COR-L47 (cell line): ENCODE measurements around the gene TMEFF2.
"Not testable (repeated sequence)": the region's sequence is repeated elsewhere in the genome, so short reads cannot be mapped to it uniquely, and the experiment has no call there.

Experiments used
- DNase-seq: peaks from one replicate; lab custom pipeline; 2025; lab: John Stamatoyannopoulos, UW

The TMEFF2 gene

DNA sequence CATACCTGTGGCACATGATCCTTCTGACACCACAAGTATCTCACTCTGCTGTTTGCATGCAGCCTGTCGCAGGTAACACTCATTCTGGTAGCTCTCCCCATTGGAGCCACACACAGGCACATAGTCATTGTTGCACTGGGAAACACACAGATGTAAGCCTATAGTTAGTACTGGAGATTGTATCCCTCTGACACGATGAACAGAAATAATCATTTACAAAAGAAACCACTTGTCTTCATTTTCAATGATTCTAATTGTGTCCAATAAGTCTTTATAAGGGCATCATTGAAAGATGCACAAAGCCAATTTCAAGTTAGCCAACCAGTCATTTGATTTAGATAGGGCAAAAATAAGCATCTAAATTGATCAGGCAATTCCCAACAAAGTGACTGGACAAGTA lies 10.4 kb downstream of the TMEFF2 start:
- no peak for DNase-seq

DNA sequence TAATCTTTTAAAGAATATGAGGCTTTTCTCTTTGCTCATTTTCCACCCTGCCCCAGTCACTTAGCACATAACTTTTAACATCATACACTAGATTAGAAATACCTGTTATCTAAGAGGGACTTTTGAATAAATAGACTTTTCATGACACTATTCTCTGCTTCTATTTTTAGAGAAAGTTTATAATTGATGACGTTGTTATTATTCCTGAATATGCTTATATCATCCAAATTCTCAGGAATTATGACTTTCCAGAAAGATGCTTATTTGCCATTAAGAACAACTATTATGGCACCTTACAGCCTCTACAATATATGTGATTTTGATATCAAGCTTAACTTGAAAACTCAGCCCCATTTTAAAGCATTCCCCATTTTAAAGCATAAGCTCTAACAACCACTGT lies 11.4 kb downstream of the TMEFF2 start:
- DNase-seq: no peak

DNA sequence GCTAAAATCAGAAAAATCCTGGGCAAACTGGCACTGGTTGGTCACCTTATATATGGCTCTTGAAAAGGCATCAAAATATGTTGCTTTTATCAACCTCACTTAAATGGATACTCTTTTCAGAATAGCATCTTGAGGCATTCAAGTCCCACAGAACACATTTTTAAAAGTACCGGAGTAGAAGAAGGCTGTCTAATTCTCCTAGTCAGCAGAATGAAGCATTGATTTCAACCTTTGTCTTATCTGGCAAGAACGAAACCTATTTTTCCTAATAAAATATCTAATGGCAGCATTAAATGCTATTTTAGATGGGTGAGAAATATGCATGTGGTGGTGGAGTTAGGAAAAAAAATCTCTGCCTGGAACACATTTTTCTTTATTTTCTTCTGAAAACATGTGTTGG lies 27.8 kb downstream of the TMEFF2 start:
- DNase-seq: no peak

DNA sequence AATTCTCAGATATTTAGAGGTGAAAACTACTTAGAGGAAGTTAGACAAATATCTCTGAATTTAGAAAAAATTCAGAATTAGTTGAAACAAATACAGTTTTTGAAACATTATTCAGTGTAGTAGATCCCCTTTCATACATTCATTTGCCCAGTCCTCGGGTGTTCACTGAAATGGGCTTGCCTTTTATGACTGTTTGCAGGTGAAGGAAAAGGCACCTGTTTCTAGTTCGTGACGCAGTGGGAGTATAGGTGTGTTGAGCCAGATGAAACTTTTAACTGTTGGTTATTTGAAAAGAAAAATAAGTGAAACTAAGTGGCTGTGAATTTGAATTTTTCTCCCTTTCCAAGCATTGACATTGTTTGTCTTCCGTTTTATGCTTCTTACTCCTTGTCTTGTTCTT lies 28.9 kb downstream of the TMEFF2 start:
- DNase-seq: no peak

DNA sequence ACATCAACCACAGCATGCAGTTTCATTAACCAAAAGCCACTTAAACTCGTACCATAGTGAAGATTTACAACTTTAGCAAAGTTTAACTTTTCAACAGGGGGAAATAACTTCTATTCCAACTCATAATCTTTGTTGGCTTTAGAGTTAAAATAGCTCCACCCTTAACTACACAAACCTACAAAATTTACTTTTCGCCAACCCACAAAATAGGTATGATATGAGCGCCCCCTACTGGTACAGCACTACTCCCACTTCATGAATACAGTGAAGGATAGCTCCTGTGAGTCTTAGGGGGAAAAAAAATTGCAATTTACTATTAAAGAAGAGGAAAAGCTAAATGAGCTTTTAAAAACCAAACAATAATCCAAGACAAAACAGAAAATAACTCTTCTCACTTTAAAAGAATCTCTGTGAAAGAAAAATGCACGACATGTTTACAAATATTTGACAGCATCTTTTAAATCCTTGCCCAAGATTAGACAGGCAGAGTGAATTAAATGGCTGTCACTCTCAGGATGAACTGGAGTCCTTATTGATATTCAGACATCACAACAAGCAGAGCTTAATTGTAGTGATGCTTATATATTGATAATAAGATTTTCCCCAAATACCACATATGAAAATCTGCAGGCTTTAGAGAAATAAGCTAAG lies 32.2 kb downstream of the TMEFF2 start:
- peak; percentile 68 for DNase-seq

DNA sequence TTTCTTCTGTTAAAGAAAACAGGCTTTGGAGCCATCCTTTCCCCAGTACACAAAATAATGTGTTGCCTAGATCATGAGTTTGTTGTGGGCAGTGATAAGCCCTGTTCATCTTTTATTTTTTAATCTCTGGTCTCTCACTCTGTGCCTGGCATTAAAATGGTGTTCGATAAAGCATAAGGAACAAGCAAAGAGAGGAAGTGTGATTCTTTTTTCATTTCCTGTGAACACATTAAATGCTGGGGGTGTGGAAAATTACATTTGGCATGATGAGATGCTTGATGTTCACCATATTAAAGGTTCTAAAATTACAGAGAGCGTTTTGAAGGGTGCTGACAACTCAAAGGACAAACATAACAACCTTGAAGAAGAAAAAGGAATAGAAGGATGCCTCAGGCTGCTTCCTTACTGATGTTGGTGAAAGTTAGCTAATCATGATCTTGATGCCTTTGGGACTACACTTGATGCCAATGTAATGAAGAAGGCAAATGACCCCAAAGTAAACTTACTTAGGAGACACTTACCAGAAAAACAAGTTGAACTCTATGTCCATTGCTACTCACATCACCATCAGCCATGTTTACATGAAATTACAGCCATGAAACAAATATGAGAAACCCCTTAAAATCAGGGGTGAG lies 33.0 kb downstream of the TMEFF2 start:
- DNase-seq: no peak

DNA sequence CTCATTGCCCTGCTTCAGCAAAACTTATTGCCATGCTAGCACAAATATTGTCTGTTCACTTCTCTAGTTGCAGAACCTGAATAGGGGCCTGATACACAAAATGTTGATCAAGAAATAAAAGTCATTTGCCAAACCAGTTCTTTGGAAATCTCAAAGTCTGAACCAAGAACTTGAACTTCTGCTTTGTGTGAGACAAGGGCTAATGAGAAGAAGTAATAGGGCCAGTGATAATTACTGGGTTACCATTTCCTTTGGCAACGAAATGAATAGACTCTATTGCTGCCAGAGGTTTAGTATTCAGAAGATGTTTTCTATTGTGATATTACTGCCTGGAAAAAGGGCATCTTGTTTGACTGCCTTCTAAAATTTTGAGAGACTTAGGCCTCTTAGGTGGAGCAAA lies 35.0 kb downstream of the TMEFF2 start:
- no peak for DNase-seq

DNA sequence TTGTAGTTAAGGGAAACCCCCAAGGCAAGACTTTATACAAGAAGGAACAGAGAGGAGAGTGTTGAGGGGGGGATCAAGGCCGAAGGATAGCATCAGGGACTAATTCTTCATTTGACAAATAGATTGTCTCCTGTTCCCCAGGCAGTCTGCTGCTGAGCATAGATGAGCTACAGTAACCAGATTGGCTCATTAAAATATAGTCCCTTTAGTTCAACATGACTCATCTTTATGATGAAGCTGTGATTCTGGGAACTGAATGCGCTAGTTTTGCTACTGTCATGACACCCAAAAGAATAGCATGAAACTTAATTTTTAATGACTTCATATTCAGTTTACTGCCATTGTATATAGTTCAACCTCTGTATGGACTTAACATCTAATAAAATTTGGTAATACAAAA lies 35.5 kb downstream of the TMEFF2 start:
- no peak for DNase-seq

DNA sequence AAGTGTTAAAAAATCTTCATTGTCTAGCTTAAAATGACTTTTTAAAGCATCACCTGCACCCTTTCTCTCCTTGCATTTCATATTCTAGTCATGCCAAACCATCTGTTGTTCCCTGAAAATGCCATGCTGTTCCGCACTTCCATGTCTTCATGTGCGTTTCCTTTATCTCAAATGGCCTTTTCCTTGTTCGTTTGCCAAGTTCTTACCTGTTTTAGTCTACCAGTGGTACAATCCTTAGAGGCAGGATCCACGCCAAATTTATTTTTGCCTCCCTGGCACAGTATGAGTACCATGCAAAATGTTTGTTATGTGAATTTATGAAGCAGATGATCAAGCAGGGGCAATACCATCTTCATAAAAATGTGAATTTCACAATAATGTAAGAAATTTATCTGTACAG lies 37.0 kb downstream of the TMEFF2 start:
- DNase-seq: no peak

DNA sequence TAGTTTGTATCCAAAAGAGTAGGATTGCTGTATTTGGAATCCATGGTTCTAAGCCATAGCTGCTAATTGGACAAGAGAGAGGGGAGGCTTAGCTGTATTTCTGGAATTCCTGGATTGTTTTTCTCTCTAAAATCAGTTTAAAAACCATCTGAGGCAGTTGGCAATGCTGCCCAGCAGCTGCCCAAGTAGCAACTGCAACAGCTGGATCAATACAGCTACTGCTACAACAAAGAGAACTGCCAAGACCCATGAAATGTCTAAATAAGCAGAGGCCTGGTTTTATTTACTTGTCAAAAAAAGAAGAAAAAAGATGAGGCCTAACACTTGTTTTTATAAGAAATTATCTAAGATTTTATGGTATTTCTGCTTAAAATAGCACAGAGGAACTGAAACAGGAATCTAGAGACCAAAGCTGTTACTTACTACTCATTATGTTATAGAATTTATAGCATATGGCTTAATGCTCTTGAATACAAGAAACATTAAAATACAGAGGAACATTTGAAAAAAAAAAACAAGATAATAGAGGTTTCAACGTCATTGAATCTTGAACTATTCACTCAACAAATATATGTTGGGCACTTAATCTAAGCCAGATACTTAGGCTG lies 39.1 kb downstream of the TMEFF2 start:
- no peak for DNase-seq

DNA sequence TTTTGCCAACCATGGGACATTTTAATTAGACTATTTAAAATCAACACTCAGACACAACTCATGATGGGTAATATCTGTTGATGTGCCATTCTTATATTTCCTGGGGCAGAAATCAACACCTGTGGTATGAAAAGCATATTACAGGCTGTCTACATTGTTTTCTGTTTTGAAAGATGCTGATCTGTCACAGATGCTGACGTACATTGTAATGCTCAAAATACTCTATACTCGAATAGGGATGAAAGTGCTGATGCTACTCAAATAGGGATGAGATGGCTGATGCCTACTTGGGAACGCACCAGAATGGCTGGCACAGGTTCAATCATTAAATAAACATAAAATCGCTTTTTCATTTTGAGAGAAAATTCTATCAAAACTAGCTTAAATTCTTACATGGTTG lies 41.2 kb downstream of the TMEFF2 start:
- DNase-seq: no peak

DNA sequence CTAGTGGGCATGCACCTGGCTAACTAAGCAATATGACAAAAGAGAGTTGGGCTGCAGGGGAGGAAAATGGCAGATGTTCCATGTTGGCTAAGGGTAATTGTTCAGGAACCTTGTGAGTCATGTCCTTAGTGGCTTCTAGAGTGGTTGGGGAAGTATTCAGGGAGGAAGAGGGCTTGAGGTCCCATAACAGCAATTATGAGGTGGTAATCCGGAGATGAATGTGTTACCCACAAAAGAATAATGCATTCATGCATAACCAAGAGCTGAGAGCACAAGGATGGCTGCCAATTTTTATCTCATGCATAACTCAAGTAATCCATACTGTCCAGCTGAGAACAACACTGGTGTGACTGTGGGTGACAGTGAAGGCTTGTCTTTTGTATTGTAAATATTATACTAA lies 42.9 kb downstream of the TMEFF2 start:
- DNase-seq: peak; percentile 12

DNA sequence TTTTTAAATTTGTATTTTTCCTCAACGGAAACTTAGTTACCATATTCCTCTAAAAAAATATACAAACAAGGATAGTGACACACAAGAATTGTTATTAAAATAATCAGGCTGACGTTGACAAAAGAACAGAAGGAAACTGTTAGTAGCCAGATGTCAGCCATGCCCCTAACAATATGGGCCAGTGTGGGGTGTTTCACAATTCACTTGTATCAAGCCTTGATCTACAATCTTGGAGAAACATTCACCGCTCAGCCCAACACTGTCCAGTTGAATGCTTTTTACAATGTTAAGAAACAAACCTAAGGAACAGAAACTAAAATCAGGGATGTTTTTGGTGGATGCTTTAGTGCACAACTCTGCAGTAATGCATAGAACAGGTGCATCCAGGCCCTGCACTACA lies 44.6 kb downstream of the TMEFF2 start:
- DNase-seq: no peak

DNA sequence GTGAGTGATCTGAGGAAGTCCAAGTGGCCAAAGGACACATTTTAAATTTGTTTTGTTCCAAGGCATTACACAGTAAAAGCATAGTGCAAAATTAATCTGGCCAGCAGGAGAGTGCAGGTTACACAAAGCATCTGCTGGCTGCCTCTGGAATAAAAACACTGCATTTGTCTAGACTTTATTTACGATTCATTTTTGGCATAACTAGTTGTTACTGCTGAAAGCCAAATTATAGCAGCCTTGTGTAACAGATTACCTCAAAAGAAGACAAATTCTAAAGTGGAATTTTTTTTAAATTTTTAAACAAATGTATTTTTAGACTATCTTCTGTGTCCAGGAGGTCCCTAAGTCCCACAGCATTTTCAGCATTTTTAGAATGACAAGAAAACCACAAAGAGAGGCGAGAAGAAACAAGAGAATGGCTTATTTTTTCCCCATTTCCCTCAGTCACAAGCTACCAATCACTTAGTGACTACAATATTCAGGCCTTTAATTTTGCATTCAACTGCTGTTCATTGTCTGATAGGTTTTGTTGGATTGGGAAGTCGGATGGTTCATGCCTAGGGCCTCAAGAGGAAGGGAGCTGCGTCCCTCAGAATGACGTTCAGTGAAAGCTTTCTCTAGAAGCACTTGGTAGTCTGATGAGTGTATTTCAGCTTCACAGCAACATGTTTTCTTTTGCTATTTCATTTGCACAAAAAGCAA lies 46.0 kb downstream of the TMEFF2 start:
- no peak for DNase-seq

DNA sequence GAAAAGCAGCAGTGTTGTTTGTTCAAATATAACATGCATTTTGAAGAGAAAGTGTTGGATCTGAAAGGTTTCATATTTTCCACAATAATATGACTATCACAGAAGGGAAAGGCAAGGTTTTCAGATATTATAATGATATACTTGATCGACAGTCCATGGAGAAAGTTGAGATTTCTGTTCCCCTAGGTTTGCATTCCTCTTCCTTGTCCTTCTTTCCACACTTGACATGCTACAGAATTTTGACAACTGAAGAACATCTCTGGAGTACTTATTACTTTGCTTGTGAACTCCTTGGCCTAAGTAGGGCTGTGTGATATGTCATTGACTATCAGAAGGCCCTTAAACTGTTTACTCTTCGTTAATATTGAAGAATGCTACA lies 46.5 kb downstream of the TMEFF2 start:
- DNase-seq: no peak

DNA sequence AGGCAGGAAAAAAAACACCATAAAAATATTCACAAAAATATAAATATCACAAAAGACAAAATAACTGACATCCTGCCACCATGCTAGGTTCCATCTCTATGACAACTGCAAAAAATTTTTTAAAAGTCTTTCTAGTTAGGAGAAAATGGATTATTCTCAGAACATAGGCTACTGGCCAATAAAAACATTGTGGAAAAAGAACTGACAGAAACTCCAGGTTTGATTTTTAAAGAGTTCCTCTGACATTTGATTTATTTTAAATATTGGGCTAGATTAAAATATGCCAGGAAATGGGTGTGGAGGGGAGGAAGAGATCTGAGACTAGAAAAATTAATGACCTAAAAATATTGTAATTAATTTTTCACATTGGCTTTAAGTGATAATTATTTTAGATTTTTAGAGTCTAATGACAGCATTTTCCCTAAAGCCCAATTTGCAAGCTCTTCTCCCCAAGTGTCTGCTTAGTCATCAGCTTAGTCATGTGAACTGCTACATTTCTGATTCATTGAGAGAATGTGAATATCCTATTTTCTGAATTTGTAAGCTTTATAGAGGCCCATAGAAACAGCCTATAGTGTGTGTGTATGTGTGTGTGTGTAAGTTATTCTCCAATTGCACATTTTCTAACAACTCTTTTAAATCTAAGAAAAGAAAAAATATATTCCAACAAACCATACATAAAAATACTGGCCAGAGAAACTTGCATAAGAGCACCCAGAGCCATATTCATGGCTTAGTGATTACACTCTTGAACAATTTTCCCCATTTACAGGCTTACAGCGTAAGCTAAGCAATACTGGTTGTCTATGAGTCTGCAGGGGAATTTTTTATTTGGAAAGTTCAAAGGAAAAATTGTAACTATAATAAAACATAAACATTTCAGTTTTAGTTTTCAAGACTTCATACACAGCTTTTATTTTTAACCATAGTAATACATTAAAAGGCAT lies 48.4 kb downstream of the TMEFF2 start:
- DNase-seq: no peak

DNA sequence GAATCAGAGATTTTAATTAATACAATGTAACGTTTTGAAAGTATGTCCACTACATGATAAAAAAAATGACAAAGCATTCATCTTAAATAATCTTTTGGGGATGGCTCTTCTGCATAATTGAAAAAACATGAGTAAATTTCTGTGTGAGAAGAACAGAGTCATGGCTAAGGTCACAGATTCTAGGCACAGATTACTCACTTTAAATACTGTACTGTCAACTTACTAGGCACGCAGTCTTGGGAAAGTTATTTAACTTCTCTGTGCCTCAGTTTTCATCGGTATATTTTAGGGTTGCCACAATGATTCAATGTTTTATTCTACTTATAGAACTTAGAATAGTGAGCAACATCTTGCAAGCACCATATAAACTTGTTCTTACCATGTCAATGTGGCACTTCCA lies 49.2 kb downstream of the TMEFF2 start:
- no peak for DNase-seq

DNA sequence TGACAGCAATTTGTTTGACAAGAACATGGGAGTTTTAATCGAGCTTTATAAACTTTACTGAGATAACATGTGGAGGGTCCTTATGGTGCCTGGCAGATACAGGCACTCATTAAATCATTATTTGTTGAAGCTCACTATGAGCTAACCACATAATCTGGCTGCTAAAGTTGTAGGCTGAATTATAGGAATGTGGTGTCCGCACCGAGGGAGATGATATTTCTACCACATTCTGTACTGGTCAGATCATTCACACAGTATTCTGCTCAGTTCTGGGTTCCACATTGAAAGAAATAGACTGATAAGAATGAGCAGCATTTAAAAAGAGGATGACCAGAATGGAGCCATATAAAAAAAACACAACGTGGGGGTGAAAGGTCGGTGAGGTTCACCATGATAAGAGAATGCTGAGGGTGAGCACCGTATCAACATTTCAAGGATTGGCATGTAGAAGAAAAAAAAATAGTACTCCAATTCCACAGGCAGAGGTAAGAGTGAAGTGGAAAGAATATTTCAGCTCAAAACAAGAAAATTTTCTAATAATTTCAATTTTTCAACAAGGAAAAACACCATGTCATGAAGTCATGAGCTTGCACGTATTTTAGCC lies 54.4 kb downstream of the TMEFF2 start:
- DNase-seq: no peak

DNA sequence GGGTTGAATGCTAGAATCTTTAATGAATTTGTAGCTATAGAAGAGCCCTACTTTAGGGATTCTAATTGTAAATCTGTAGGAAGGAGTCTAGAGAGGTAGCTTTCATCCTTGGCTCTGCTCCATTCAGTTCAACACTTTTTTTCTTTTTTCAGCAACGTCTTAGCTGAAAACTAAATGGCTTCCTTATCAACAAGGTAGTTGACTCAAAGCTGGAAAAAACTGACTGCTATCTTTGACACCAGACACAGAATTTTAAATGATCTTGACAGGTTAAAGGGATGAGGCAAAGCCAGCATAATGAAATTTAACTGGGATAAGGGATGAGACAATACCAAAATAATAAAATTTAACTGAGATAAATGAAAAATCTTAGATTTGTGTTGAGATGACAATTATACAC lies 54.9 kb downstream of the TMEFF2 start:
- DNase-seq: no peak

DNA sequence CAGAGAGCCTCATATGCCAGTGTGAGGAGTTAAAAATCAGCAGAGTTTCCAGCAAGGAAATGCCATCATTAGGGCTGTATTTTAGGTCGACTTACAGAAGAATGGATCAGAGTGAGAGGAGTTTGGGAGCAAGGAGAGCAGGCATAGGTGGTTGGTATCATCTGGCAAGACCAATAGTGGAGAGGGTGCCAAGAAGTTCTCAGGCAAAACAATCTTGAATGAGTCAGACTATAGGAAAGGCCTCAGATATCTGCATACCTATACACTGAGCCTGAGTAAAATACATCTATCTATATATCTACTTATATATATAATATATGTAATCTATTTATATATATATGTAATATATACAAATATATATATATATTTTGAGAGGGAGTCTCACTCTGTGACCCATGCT lies 57.3 kb downstream of the TMEFF2 start:
- DNase-seq: no peak

DNA sequence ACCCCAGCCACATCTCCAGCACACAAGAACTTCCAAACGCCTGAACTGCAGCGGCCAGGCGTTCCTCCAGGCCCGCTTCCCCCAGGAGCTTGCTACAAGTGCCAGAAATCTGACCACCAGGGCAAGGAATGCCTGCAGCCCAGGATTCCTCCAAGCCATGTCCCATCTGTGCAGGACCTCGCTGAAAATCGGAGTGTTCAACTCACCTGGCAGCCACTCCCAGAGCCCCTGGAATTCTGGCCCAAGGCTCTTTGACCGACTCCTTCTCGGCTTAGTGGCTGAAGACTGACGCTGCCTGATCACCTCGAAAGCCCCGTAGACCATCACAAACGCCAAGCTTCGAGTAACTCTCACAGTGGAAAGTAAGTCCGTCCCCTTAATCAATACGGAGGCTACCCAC lies 62.1 kb downstream of the TMEFF2 start:
- not testable (repeated sequence) for DNase-seq

DNA sequence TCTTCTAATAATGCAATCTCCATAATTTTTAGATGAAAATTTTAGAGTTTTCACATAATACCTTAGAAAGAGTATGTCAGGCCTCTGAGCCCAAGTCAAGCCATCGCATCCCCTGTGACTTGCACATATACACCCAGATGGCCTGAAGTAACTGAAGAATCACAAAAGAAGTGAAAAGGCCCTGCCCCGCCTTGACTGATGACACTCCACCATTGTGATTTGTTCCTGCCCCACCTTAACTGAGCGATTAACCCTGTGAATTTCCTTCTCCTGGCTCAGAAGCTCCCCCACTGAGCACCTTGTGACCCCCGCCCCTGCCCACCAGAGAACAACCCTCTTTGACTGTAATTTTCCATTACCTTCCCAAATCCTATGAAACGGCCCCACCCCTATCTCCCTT lies 64.4 kb downstream of the TMEFF2 start:
- DNase-seq: not testable (repeated sequence)
